Esophagus mucosa (tissue), 1 donor: ENCODE results near the gene SREBF2. TPM values are rescaled to one million over a fixed set of nuclear protein-coding genes. Genes with fewer than 3 reads are reported as not detected.
A peak's percentile ranks its signal among the peaks of the same experiment; 100 is the strongest.

Experiments used
- ATAC-seq: fragments of 200-7000 bp; cut with Tn5 transposase; one replicate; pipeline ENCODE4 v1.9.1; 2020
- total RNA-seq: library from RNA; stranded (reverse); gene quantifications from one replicate; pipeline ENCODE4 v1.2.4, GENCODE V29; 2023
- donor health status: DM: yes; HTN: yes; CAD: no.

The SREBF2 gene
- total RNA-seq, 1 donor from 2014 or later: 131 TPM

DNA sequence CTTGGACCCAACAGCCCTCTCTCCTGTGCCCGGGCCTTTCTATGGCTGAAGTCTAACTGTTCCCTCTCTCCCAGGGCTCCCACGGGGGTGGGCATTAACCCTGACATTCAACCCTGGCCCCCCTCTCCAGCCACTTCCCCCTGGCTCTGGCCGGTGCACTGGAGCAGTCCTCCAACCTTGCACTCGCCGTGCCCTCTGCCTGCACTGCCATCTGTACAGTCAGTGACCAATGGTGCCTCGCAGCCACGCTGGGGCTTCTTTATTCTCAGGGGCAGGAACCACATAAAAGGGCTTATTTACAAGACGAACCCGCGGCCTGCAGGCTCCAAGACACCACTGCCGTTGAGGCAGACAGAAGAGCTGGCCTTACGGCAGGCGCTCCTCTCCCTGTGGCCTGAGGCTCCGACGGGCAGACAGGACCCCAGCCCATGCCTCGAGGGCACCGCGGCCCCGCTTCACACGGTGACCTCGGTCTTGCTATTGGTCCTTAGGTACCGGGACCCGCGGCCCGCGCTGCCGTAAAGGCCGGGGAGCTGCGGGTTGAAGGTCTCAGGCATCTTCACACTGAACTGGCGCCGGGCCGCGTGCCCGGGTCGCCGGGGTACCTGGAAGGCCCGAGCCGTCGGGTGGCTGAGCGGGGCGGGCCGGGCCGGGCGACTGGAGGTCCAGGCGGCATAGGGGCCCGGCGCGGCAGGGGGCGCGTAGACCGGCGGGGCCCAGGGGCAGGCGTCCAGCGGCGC is 76.6 kb downstream of the SREBF2 start:
- peak; percentile 1 for ATAC-seq

DNA sequence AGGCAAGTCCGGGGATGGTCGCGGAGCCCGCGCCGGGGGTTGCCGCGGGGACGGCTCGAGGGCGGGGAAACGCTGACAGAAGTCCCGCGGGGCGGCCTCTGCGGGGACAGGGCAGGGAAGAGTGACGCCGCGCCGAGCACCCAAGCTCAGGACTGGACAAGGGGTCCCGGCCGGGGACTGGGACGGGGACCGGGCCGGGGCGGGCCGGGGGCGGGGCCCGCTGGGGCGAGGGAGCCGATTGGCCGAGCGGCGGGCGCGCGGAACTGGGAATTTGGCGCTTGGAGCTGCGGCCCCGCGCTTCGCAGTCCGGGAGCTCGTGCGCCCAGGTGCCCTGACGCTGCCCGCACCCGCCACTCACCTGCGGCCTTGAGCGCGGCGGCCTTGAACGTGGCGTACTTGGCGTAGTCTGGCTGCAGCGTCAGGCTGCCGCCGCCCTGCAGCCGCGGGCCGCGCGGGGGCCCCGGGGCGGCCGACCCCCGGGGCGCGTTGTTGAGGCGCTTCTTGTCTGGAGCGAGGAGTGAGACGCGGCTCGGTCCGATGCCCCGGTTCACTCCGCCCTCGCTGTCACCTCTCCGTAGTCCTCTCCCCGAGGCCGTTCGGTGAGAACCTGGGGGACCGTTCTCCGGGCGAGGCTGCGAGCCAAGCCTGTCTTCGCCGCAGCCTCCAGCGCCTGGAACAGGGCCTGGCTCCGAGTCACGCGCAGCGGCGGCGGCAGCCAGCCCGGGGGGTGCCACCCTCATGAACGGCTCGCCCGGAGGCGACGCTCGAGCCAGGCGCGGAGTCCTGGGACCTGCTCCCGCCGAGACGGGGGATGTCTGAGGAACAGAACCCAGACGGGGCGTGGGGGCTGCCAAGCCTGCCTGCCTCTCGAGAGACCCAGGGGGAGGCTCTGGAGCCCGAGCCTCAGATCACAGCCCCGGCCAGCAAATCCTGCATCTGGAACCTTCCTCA is 77.4 kb downstream of the SREBF2 start:
- ATAC-seq: peak; percentile 5

DNA sequence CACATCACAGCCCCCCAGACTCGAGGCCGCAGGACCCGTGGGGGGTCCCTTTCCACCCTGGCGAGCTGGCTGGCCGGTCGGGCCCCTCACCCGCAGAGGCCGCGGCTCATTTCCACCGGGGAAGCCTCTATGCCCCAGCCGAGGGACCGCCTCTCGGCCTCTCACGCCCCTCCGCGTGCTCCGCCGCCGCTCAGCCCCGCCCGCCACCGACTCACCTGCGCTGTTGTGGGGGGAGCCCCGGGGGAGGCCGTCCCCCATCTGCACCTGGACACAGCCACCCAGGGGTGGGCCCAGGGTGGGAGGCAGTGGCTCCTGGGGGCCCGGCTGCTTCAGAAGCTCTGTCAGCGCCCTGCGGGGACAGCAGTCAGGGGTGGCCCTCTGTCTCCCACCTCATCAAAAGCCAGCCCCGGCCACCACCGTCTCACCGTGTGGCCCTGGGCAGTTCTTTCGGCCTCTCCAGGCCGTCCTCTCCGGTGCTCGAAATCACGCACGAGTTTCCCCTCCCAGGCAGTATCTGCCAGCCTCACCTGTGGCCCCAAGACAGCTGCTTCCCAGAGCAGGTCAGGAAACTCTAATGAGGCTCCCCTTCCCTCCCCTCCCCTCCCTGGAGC is 78.2 kb downstream of the SREBF2 start:
- no peak for ATAC-seq

DNA sequence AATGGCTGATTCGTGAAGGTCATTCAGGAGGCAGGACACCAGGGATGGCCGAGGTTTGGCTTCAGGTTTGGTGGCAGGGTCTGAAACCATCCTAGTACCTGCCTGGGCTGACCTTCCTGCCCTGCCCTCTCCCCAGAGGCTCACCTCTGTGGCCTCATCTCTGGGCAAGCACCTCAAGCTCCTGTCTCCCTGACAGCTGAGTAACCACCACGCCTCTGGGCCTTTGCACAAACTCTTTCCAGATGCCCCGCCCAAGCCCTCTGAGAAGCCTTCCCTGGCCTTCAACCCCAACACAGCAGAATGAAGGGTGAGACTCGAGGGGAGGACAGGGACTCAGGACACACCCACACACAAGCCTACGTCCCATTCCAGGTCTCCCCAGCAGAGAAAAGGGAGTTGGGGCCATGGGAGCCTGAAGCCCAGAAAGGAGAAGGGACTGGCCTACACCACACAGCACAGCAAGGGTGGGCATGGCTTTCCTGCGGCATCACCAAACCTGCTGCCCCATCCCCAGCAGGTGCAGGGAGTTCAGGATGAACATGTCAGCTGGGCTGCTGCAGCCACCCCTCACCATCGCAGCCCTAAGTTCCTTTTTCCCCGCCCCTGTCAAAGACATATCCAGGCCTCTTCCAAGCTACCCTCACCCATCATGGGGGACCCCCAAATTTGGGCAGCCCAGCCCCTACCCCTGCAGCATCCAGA is 79.6 kb downstream of the SREBF2 start:
- no peak for ATAC-seq

DNA sequence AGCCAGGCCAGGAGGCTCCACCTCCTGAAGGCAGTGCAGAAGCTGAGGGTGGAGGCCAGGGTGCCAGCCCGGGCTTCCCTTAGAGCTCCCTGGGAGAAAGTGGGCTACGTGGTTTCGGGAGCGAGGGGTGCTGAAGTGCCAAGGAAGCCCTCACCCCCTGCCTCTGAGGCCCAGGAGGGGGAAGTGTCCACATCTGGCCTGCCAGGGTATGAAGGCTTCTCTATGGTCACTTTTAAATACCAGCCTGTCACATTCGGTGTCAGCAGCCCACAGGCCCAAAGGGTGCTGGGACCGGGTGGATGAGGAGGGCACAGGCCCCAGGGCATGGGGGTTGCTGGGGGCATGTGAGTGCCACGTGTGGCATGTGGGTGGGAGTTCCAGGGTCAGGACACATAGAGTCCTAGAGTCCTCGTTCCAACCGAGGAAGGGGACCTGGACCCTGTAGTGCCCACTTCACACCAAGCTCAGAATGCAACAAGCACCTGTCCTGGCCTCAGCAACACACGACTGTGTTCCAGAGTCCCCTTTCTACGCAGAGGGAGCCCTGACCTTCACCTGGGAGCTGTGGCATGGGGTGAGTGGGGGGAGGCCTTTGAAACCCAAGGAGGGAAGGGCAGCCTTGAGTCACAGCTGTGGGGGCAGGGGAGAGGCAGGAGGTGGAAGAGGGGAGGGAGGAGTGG is 80.3 kb downstream of the SREBF2 start:
- no peak for ATAC-seq

DNA sequence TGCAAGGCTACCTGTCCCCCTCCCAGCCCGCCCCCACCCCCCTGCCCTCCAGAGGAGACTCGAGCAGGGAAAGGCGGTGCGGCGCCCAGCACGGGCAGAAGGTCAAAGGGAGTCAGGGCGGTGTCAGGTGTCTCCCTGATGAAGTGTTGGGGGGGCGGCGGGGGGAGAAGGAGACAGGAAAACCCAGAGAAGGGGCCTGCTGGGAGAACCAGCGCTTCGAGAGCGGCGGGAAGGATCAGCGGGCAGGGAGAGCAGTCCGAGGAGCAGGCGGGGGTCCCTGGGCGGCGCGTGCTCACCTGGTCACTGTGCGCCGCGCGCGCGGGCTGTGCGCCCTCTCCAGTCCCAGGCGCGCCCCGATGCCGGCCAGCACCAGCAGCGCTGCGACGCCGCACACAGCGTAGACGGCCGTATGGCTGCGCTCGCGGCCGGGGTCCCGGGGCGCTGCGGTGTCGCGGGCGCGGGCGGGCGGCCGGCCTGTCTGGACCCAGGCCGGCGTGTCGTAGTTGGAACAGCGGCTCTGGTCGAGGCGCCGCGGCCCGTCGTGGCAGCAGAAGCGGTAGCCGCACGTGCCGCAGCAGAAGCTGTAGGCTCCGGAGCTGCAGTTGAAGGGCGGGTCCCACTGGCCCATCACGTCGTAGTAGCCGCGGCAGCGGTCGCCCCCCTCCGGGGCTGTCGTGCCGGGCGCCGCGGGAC is 81.1 kb downstream of the SREBF2 start:
- ATAC-seq: no peak

DNA sequence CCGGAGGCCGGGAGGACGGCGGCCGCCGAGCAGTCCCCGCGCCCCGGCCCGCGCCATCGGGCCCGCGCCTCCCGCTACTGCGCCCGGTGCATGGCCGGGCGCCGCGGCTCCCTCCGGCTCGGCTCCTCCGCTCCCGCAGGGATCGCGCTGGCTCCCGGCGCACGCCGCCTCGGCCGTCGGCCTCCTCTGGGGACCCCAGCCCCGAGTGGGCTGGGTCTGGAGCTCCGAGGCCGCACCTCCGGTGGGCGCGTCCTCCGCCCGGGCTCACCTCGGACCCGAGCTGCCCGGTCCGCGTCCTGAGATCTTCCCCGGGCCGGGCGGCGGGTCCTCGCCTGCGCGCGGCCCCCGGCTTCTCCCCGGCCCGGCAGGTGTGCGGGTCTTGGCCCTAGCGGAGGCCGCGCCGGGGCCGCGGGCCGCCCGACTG is 81.7 kb downstream of the SREBF2 start:
- no peak for ATAC-seq

DNA sequence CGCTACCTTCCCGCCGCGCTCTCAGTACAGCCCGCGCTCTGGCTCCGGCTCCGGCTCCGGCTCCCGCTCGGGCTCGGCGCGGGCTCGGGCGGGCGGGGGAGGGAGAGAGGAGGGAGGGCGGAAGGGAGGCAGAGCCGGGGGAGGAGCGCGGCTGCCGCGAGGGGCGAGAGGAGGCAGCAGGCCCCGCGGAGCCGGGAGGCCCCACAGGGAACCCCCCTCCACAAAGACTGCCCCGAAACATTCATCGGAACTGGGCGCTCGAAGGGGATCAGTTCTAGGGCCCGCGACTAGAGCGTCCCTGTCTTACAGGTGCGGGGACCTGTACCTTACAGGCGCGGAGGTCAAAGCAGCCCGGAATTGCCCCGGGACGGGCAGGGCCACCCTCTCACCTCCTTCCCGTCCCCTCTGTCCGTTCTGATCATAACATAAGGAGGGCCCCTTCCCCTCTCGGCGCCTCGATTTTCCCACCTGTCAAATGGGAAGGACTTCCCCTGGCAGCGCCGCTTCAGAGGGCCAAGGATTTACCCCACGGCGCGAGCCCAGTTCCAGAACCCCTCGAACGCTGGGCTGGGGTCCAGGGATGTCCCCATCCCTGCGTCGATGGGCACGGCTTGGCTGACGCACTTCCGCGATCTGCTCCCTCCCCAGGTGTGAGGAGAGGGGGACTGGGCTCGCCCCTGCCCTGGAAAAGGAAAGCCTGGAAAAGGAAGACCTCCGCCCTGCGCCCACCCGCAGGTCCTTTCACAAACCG is 82.3 kb downstream of the SREBF2 start, which contains the start of gene SHISA8:
SHISA8 (minus strand) TSS at position 40 of the 751 bp plus-strand sequence. CDS start 407 bp downstream, outside the sequence.
- peak; percentile 41 for ATAC-seq

DNA sequence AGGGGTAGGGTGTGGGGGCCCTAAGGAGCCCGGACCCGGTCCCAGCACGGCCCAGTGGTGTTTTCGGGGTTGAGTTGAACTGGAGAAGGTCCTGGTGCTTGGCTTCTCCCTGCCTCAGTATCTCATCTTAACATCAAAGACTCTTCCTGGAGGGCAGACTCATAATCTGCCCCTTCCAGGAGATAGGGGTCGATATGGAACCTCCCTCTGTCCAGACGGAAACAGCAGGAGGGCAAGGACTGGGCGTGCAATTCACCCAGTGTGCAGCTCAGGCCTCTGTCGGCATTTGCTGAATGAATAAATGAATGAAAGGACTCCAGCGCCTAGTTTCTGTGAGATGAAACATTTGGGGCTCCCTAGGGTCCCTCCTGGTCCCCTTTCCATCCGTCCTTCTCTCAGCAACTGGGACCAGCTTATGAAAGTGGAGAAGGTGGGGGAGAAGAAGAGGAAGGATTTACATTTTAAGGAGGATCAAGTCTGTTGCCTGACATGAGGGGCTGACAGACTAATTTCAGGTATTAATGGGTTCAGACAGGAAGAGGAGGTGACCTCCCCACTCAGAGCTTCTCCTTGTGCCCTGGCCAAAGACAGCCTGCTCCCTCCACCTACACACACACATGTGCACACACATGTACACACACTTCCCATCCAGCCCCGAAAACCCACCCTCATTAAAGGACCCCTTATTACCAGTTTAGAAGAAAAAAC is 83.0 kb downstream of the SREBF2 start:
- ATAC-seq: no peak

DNA sequence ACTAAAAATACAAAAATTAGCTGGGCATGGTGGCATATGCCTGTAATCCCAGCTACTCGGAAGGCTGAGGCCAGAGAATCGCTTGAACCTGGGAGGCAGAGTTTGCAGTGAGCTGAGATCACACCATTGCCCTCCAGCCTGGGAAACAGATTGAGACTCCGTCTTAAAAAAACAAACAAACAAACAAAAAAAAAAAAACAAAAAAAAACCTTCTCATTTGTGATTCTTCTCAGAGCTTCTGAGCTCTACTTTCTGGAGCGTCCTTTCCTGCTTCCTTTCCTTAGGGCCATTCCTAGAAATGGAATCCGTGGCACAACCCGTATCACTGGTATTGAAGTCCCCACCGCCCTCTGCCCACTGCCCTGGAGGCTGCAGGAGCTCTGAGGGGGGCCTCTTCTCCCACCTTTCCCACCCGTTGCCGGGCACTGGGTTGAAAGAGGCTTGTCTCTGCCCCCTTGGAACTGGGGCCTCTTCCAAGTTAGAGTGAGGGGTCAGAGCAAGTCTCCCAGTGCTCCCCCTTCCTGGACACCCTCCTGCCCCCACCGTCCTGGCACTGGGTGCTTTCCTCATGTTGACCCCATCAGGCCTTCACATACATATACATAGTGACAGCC is 83.9 kb downstream of the SREBF2 start:
- ATAC-seq: no peak

DNA sequence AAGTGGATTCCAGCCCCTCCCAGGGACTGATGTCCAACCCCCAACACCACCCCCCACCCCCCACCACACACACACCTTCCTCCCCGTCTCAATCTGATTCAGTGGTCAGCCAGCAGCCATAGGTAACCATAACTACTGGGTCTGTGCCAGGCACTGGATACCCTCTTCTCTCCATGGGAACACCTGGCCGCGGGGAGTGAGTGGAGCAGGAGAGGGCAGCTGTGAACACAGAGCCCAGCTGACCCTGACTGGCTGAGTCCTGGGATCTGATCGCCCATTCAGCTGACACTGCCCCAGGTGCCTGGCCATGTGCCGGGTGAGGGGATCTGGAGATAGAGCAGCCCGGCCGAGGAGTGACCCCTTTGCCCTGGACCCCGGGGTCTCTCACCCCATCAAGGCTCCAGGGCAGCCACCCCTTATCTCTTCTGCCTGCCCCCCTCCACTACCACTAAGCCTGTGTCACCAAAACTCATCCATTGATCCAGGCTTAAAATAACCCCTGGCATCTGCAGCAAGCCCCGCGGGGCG is 84.5 kb downstream of the SREBF2 start:
- ATAC-seq: no peak

DNA sequence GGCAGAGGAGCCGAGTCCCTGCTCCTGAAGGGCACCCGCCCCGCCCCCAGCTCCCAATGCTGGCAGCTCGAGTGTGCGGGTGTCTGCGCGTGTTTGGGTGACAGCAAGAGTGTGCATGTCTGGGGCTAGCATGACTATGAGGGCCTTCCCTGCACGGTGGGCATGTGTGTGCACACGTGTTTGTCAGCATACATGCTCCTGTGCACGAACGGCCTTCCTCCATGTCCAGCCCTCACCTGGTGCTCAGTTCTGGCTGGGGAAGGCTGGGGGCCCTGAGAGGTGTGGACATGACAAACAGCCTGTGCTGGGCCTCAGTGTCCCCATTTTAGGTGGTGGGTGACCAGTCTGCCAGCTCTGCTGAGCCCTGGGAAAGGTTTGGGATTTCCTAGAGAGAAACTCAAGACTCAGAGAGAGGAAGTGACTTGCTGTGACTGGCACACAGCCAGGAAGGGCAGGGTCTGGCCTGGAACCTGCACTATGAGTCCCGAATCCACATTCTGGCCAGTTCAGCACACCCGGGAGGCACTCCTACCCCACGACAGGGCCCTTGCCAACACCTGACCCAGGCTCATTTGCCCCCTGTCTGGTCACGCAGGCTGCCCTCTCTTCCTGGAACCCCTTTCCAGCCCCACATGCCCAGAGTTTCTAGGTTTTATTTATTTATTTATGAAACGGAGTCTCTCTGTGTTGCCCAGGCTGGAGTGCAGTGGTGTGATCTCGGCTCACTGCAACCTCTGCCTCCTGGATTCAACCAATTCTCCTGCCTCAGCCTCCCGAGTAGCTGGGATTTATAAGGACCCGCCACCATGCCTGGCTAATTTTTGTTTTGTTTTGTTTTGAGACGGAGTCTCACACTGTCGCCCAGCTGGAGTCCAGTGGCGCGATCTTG is 85.2 kb downstream of the SREBF2 start:
- ATAC-seq: peak; percentile 2

DNA sequence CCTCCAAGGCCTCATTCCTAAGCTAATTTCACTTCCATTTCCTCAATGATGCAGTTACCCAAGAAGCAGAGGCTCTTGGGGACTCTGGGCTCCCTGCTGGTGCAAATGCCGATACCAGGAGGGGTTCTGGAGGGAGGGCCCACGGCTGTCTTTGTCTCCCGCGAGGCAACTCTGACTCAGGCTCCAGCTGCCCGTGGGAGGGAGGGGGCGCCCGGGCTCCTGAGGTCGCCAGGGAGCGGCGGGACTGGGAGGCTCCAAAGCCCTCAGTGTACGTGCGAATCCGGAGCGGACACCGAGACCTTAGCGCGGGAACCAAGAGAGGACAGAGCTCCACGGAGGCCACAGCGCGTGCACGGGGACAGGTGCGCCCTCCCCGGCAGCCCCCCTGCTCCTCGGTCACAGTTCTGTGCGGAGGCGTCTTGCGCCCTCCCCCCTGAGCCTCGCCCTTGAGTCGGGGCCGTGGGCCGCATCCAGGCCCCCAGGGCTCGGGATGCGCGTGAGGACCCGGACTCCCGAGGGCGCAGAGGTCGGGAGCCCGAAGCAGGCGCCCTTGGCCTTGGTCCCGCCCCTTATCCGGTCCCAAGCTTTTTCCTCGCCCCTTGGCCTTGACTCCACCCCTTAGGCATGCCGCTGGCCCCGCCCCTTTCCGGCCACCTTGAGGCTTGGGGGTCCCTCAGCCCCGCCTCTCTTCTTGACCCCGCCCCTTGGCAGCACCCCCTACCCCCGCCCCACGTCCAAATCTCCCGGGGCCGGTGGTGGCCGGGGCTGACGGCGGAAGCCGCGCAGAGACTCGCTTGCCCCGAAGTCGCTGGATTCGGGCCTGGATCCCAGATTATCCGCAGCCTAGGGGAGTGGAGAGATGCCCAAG is 86.7 kb downstream of the SREBF2 start:
- peak; percentile 55 for ATAC-seq

DNA sequence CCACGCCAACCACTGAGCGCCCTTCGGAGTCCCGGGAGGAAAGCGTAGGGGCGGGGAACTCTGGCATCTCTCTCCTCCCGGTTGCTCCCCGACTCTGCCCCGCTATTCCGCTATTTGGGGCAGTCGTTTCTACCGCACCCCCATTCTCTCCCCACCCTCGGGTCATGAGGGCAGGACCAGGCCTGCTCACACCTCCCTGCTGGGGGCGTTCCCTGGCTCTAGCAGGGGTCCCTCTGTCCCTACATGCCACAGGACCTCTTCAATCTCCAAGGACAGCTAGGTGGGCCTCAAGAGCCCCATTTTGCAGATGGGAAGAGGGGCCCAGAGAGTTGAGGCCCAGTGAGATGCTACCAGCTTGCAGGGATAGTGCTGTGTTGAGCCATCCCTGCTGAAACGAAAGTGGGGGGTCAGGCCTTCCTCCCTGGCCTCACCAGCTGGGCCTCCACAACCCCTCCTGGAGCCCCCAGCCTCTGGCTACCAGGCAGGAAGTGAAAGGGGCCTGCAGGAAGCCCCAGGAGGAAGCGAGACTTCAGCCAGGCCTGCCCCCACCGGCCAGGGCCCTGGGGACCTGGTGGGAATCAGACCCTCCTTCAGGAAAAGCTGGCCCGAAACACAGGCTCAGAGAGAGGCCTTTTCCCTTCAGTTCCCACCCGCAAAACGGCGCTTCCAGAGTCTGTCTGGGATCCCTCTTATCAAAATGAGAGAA is 87.5 kb downstream of the SREBF2 start:
- peak; percentile 12 for ATAC-seq

DNA sequence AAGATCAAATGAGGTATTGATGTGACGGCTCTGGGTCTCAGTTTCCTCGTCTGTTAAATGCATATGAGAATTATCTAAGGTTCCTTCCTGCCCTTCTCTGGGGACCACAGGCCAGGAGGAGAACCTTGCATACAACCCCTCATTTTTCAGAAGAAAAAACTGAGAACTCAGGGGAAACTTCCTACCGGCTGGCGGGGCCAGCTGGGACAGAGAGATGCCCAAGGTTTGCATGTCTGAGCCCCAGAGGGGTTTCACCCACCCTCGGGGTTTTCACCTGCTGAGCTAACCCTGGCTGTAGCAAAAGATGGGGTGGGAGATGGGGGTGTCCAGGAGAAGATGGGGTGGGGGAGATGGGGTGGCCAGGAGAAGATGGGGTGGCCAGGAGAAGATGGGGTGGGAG is 89.4 kb downstream of the SREBF2 start:
- ATAC-seq: no peak

DNA sequence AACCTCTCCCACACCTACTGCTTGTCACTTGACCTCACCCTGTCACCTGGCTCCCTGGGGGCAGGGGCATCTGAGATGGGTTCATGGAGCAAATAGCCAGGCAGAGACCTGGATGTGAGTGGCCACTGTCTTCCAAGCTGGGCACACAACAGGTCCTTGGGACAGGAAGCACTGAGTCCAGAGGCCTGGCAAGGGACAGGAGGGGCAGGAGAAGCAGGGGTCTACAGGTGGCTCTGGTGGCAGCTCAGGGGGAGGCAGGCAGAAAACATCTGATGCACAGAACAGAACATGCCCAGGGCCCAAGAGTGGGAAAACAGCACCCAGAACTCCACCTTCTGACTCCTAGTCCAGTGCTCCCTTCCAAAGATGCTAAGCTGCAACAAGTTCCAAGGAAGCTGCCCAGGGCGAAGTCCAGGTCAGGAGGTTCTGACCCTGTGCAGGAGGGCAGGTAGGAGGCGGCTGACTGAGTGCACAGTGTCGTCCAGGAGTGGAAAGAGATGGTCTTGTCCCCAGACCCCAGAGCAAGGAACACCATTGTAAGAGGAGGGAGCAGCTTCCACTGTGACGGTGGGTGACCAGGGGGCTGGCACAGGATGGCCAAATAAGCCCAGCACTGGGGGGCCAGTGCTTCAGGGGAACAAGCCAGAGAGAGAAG is 90.2 kb downstream of the SREBF2 start:
- no peak for ATAC-seq
